Measurements from ENCODE around the gene TRMT10B. TPM values are rescaled to one million over a fixed set of nuclear protein-coding genes. Genes with fewer than 3 reads are reported as not detected.
"Not testable (repeated sequence)": the region's sequence is repeated elsewhere in the genome, so short reads cannot be mapped to it uniquely, and the experiment has no call there.

The TRMT10B gene
- total RNA-seq, 1 donor = 2.2 TPM

DNA sequence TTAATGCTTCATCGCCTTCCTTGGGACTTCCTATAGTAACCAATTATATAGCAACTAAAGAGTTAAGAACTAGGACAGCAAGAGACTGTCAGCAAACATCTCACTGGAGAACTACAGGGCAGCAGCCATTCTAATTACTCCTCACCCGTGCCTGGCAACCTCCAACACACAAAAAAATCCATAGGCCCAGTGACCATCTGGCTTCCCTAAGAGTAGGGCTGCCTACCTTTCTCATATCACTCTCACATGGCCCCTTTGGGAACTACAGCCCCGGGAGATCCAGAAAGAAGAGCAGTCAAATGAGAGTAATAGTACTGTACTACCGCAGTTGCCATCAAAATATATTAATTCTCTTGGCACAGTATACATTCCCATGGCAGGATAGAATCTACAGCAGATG, 52.7 kb downstream of the TRMT10B start:
- no peak overlapping the region for H3K4me3 ChIP-seq (ENCODE audit: low read depth, low read length)
- TF ChIP-seq CTCF (IDR thresholded peaks at IDR 0.05; ENCODE audit: insufficient read depth, low read depth, low read length) = no peak
- DNase-seq (ENCODE audit: low read depth) = no peak

GRCh38 chr9:37809676-37810075, 56.1 kb downstream of the TRMT10B start:
- DNase-seq (ENCODE audit: low read depth); H3K4me3 ChIP-seq (ENCODE audit: low read depth, low read length): not testable (repeated sequence)

- no peak for TF ChIP-seq CTCF (IDR thresholded peaks at IDR 0.05; ENCODE audit: insufficient read depth, low read depth, low read length)
- no peak for DNase-seq (ENCODE audit: low read depth)
- no peak overlapping the region for H3K4me3 ChIP-seq (ENCODE audit: low read depth, low read length)
These were observed 58.4 kb downstream of the TRMT10B start for GRCh38 chr9:37811906-37812476.

DNA sequence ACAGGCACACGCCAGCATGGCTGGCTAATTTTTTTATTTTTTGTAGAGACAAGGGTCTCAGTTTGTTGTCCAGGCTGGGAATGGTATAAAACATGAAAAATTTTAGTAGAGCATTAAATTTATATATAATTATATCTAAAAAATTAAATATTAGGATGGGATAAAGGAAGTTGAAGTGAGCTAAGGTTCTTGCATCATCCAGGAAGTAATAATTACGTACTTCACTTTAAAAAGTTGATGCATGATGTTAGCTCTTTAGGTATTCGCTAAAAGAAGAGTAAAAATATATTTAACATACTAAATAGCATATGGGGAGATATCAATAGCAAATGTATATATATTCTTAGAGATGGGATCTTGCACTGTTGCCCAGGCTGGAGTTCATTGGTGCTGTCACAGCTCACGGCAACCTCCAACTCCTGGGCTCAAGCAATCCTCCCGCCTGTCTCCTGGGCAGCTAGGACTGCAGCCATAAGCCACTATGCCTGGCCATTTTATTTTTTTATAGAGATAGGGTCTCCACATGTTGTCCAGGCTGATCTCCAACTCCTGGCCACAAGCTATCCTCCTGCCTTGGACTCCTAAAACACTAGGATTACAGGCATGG, 59.3 kb downstream of the TRMT10B start:
- no peak for TF ChIP-seq CTCF (IDR thresholded peaks at IDR 0.05; ENCODE audit: insufficient read depth, low read depth, low read length)
- no peak for DNase-seq (ENCODE audit: low read depth)
- no peak overlapping the region for H3K4me3 ChIP-seq (ENCODE audit: low read depth, low read length)

DNA sequence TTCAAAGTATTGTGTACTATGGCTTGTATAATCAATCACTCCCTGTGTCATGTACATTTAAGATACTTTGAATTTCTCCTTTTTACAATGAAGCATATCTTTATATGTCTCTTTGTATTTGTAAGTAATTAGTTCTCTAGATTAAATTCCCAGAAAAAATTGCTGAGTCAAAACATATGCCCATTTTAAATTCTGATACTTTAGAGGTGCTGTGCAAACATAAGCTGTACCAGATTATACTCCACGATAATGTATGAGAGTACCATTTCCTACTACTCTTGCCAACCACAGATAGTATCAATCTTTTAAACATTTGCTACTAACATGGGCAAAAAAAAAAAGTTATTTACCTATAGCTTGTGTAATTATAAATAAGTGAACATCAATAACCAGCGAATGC, 65.2 kb downstream of the TRMT10B start:
- DNase-seq (ENCODE audit: low read depth) = no peak
- H3K4me3 ChIP-seq (ENCODE audit: low read depth, low read length) = no peak overlapping the region
- TF ChIP-seq CTCF (IDR thresholded peaks at IDR 0.05; ENCODE audit: insufficient read depth, low read depth, low read length) = no peak

DNA sequence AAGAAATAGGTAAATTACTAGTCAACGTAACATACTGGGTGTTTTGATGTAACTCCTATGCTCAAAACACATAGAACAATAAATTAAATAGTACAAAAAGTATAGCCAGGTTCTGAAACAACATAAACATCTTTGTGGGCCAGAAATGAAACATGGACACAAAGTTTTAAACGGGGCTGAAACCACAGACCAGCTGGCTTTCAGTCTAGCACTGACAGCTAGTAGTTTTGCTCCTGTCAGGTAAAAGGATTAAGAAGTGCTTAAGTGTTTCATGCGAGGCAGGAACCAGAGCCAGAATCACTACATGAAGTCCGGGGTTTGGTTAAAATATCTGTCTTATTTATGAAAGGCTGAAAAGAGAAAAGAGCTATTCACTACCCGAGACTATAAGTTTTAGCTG, 66.5 kb downstream of the TRMT10B start:
- H3K4me3 ChIP-seq (ENCODE audit: low read depth, low read length) = no peak overlapping the region
- no peak for TF ChIP-seq CTCF (IDR thresholded peaks at IDR 0.05; ENCODE audit: insufficient read depth, low read depth, low read length)

DNA sequence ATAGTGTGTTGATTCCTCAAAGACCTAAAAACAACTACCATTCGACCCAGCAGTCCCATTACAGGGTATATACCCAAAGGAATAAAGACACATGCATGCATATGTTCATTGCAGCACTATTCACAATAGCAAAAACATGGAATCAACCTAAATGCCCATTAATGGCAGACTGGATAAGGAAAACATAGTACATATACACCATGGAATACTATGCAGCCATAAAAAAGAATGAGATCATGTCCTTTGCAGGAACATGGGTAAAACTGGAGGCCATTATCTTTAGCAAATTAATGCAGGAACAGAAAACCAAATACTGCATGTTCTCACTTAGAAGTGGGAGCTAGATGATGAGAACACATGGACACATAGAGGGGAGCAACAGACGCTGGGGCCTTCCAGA, 71.6 kb downstream of the TRMT10B start:
- not testable (repeated sequence) for H3K4me3 ChIP-seq (ENCODE audit: low read depth, low read length); DNase-seq (ENCODE audit: low read depth)

More for the DNA sequence above, 66.5 kb downstream of the TRMT10B start:
- DNase-seq (ENCODE audit: low read depth) = no peak

GRCh38 chr9:37827483-37828165, 74.0 kb downstream of the TRMT10B start:
- TF ChIP-seq CTCF (IDR thresholded peaks at IDR 0.05; ENCODE audit: insufficient read depth, low read depth, low read length) = no peak
- H3K4me3 ChIP-seq (ENCODE audit: low read depth, low read length) = no peak overlapping the region
- DNase-seq (ENCODE audit: low read depth) = no peak
